ENCODE results near the gene SH3GL1. TPM values are rescaled to one million over a fixed set of nuclear protein-coding genes. Genes with fewer than 3 reads are reported as not detected.

The SH3GL1 gene
- total RNA-seq, 2 experiments from 2014 or later, result 33.2 to 38.9 TPM

- TF ChIP-seq CTCF (conservative IDR thresholded peaks at IDR 0.05; ENCODE audit: low read length) (no peak), EZH2phosphoT487 (IDR thresholded peaks at IDR 0.05; ENCODE audit: borderline replicate concordance, low read depth, low read length) (no peak)
- H2AFZ ChIP-seq (ENCODE audit: low read length), result no peak overlapping the region
- H3K4me3 ChIP-seq (ENCODE audit: low read depth, low read length, poor library complexity, severe bottlenecking), result no peak overlapping the region
- ChIA-PET CTCF (ENCODE audit: unreplicated experiment) (no interaction called here), POLR2A (interaction anchor here (0.8 kb wide), 1 partner anchor 14 kb away, joined by 4 read pairs; no protein-coding TSS in a partner anchor)
- intact Hi-C loops (cut with micrococcal nuclease; ENCODE audit: unreplicated experiment), result no loop called here
- no peaks in the 10 kb centered on the region; the same call in 1 of the 2 replicates for H4K20me1 ChIP-seq (ENCODE audit: insufficient read depth, low read length)
- no peaks in the 10 kb centered on the region for H3K79me2 ChIP-seq (ENCODE audit: insufficient read depth, low read depth, low read length)
- peaks cover 2% of the 10 kb centered on the region for H3K4me1 ChIP-seq (ENCODE audit: insufficient read depth, low read length, poor library complexity, severe bottlenecking)
- H3K36me3 ChIP-seq (ENCODE audit: insufficient read depth, low read length), result peaks cover 82% of the 10 kb centered on the region
- H3K27ac ChIP-seq (ENCODE audit: low read depth, low read length, poor library complexity, severe bottlenecking), result no peak overlapping the region
- no peak for DNase-seq (ENCODE audit: low spot score)
- H3K4me2 ChIP-seq (ENCODE audit: low read length), result no peak overlapping the region
- no TSS peak for BruUV-seq (replicated peaks)
- H3K9me2 ChIP-seq (ENCODE audit: insufficient read depth, low read length), result no peaks in the 10 kb centered on the region
- no peaks in the 10 kb centered on the region for H3K9me3 ChIP-seq (ENCODE audit: low read length)
Measured at GRCh38 chr19:4449022-4449638, 48.8 kb upstream of the SH3GL1 start.

GRCh38 chr19:4448147-4448985 lies 48.0 kb upstream of the SH3GL1 start:
- no peak overlapping the region for H3K27ac ChIP-seq (ENCODE audit: low read depth, low read length, poor library complexity, severe bottlenecking)
- H3K36me3 ChIP-seq (ENCODE audit: insufficient read depth, low read length), result peaks cover 87% of the 10 kb centered on the region
- H3K9me2 ChIP-seq (ENCODE audit: insufficient read depth, low read length), result no peaks in the 10 kb centered on the region
- no peaks in the 10 kb centered on the region; the same call in 1 of the 2 replicates for H4K20me1 ChIP-seq (ENCODE audit: insufficient read depth, low read length)
- intact Hi-C loops (cut with micrococcal nuclease; ENCODE audit: unreplicated experiment), result no loop called here
- H3K4me1 ChIP-seq (ENCODE audit: insufficient read depth, low read length, poor library complexity, severe bottlenecking), result no peaks in the 10 kb centered on the region
- ChIA-PET CTCF (ENCODE audit: unreplicated experiment) (no interaction called here), POLR2A (no interaction called here)
- TF ChIP-seq EZH2phosphoT487 (IDR thresholded peaks at IDR 0.05; ENCODE audit: borderline replicate concordance, low read depth, low read length), result no peak
- TF ChIP-seq CTCF (conservative IDR thresholded peaks at IDR 0.05; ENCODE audit: low read length), result no peak
- no peak overlapping the region for H3K4me3 ChIP-seq (ENCODE audit: low read depth, low read length, poor library complexity, severe bottlenecking)
- H3K79me2 ChIP-seq (ENCODE audit: insufficient read depth, low read depth, low read length), result no peaks in the 10 kb centered on the region
- BruUV-seq (replicated peaks), result no TSS peak
- H3K9me3 ChIP-seq (ENCODE audit: low read length), result no peaks in the 10 kb centered on the region
- H2AFZ ChIP-seq (ENCODE audit: low read length), result no peak overlapping the region
- DNase-seq (ENCODE audit: low spot score), result no peak
- H3K4me2 ChIP-seq (ENCODE audit: low read length), result no peak overlapping the region

All from OCI-LY7 (cell line).